SW480 (cell line): Measurements from ENCODE around the gene SSH2.

Source experiments
- DNase-seq: peaks from one replicate; pipeline ENCODE4 v3.0.0-alpha.2; 2016; ENCODE audit warnings: low spot score

SSH2 gene

DNA sequence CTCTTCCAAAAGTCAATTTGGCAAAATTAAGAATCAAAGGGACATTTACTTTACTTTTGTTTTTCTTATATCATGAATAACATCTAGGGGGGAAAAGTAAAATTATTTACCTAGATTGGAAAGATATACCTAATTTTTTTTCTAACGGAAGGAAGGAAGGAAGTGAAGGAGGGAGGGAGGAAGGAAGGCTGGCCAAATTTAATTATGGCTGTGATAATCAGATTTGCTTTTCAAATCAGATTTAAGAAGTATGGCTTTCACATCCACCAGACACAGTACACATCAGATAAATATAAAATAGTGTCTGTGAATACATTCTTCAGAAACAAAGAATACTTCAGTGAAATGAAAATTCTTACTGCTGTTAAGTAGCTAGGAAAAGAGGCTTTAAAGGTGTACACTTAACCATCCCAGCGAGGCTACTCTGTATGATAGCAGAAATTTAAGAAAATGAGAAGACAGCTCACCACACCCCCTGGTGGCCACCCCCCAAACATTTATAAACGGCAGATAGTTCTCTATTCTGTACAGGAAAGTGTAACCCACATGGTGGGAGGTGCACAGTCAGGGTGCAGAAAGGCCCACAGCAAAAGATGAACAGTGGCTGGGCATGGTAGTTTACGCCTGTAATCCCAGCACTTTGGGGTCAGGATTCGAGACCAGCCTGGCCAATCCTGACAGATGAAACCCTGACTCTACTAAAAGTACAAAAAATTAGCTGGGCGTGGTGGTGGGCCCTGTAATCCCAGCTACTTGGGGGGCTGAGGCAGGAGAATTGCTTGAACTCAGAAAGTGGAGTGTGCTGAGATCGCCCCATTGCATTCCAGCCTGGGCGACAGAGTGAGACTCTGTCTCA is 150.8 kb downstream of the SSH2 start:
- peak; percentile 47 for DNase-seq

DNA sequence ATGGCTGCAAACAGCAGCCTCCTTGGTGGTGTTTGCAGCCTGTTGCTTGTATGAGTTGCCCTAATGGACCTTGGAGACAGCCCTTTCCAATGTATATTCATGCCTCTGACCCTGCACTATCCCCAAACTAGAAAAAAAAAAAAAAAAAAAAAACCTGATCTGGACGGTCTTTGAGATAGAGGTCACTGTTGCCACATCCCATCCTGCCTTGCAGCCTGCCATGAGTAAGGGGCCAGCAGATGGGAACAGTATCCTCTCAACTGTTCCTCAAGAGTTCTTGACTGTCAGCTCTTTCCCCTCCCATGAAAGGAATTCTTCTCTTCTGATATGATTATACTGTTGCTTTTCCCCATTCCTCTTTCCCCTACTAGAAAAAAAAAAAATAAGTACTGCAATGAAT is 152.4 kb downstream of the SSH2 start:
- DNase-seq = no peak

DNA sequence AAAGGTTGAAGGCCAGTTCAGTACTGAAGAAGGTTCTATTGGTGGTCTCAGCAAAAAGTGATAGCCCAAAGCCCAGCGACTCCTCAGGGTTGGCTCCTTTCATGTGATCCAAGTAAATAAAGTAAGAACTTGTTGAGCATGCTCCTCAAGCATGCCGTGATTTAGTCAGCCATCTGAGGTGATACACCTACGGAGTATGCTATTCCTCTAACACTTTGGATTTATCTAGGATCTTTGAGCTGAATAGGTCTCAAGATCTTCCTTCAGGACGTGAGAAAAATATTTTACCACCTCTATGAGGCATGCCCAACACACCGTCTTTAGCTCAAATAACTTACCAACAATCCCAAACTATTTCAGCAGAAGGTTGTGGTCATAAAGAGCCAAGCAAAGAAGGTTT is 154.0 kb downstream of the SSH2 start:
- DNase-seq = no peak

DNA sequence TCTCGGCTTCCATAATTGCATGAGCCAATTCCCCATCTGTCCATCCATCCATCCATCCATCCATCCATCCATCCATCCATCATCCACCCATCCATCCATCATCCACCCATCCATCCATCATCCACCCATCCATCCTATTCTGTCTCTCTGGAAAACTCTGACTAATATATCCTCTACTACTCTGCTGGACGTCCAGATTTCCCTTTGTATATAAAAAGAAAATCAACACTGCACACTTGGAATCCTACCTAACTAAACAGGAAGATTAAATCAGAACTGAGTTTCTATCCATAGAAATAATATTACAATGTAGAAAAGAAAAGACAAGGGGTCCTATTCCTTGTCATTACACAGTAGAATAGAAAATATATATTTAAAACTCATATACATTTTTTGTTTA is 157.0 kb downstream of the SSH2 start:
- DNase-seq = no peak

GRCh38 chr17:29771546-29771945 is 158.5 kb downstream of the SSH2 start:
- no peak for DNase-seq

DNA sequence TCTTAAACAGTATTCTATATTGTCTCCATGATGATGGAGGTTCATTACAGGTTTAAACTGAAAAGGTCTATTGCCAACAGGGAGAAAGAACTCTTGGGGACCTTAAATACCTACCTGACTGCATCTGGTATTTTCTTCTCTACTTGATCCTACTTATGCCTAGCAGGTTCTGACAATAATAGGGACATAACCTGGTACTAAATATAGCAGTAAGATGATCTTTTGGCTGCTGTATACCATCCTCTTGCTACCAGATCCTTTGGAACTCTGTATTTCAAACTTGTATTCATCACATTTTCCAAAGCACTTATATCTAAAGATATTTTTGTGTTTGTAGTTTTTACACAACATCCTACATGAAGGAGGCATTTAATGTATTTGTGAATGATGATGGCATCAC is 160.8 kb downstream of the SSH2 start:
- no peak for DNase-seq

DNA sequence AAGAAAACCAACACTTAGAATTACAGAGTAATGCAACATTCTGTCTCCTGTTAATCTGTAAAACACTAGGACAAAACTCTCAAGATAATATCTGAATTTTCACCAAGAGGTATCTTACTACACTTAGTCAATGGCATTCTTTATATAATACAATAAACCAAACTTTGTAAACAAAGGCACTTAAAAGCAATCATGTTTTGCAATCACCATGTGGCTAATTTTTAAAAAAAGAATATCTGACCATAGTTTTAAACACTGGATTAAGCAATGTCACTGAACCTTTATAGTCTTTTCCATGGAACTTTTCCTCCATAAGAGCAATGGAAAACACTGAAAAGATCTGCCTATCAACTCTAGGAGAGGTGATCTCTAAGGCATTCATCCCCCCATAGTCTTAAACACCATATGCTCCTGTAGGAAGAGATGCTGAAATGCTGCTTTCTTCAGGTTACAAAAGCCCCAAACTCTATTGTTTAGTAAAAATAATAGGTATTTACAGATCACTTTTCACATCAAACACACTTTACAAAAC is 163.2 kb downstream of the SSH2 start:
- DNase-seq = no peak

GRCh38 chr17:29764748-29765147 is 165.3 kb downstream of the SSH2 start:
- no peak for DNase-seq

GRCh38 chr17:29764217-29764616 is 165.8 kb downstream of the SSH2 start:
- no peak for DNase-seq

- DNase-seq = no peak
These were observed 166.8 kb downstream of the SSH2 start for GRCh38 chr17:29763273-29763672.

GRCh38 chr17:29761040-29761761 is 168.8 kb downstream of the SSH2 start:
- DNase-seq = peak; percentile 77

DNA sequence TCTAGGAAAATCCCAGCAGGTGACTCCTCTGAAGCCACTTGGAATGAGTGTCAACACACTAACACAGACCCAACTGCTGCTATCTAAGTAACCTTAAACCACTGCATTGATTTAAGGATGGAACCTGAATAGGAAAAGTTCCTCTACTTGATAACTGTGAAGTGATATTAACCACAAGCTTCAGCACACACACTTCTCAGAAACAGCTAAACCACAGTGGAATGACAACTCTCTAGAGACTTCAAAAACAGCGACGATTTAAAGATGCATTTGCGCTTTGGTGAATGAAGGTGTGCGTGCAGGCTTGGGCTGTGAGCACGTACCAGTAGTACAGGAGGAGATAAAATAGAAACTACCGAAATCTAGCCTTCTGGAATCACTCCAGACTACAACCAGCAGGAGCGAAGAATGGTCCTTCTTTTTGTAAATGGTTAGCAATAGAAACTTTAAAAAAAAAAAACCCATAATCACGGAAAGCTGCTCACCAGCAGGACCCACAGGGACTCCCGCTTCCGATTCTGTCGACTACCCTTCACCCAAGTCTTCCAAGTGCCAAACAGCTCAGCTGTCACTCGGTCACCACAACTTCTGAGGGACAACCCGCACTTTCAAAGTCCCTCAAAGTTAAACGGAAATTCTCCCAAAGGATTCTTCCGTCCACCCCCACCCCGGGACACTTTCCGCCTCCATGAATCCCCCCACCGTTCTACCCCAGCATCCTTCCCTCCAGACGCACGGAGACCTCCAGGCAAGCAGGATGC is 169.6 kb downstream of the SSH2 start:
- no peak for DNase-seq

GRCh38 chr17:29758255-29758654 is 171.8 kb downstream of the SSH2 start:
- no peak for DNase-seq

GRCh38 chr17:29757788-29758187 is 172.2 kb downstream of the SSH2 start:
- no peak for DNase-seq

- DNase-seq = no peak
These were observed 176.1 kb downstream of the SSH2 start for GRCh38 chr17:29753845-29754439.

DNA sequence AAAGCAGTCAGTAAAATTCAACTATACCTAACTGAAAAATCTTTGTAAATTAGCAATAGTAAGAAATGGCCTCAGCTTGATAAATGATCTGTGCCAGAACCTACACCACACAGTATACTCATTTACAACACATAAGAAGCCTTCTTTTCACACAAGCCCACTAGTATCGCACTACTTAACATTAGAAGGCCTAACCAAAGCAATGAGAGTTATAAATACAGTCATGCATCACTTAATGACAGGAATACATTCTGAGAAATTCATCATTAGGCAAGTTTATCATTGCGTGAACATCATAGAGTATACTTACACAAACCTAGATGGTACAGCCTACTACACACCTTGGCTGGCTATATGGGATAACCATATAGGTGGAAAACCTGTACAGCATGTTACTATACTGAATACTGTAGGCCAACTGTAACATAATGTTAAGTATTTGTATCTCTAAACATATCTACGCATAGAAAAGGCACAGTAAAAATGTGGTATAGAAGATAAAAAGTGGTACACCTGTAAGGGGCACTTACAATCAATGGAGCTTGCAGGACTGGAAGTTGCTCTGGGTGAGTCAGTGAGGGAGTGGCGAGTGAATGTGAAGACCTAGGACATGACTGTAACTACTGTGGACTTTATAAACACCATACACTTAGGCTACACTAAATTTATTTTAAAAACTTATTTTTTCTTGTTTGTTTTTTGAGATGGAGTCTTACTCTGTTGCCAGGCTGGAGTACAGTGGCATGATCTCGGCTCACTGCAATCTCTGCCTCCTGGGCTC is 180.8 kb downstream of the SSH2 start:
- DNase-seq = no peak

DNA sequence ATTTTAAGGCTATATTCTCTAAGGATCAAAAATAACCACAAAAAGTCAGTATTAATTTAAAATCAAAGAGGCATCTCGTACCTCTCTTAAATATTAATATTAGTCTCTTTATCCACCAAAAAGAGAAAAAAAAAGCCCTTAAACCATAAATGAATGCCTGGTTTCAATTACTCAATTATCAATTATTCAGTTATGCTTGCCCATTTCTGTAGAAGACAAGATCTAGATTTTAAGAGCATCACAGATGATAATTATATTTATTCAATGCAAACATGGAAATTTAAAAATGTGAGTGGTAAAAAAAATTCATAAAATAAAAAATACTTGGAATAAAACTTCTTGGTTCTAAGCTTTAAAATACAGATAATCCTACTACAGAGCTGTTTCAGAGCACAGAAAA is 181.6 kb downstream of the SSH2 start:
- DNase-seq = no peak

- DNase-seq = no peak
These were observed 182.4 kb downstream of the SSH2 start for GRCh38 chr17:29747660-29748059.

- no peak for DNase-seq
These were observed 183.4 kb downstream of the SSH2 start for GRCh38 chr17:29746669-29747068.

DNA sequence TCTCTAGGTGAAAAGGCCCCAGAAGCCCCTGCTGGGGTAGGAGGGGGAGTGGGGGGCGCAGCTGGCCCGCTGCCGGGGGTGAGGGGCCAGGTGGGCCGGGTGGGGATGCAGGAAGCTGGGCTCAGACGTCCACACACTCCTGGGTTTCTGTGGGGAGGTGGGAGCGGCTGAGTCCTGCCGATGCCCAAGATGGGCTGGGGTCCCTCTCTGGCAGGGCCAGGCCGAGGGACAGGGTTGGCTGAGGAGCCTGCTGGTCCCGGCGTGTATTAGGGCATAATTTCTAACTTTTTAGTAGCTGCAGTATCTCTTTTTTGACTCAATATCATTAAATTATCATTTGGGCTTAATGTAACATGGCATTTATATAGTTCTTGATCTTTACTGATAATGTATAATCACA is 185.9 kb downstream of the SSH2 start:
- no peak for DNase-seq

- no peak for DNase-seq
These were observed 187.9 kb downstream of the SSH2 start for GRCh38 chr17:29742210-29742513.

DNA sequence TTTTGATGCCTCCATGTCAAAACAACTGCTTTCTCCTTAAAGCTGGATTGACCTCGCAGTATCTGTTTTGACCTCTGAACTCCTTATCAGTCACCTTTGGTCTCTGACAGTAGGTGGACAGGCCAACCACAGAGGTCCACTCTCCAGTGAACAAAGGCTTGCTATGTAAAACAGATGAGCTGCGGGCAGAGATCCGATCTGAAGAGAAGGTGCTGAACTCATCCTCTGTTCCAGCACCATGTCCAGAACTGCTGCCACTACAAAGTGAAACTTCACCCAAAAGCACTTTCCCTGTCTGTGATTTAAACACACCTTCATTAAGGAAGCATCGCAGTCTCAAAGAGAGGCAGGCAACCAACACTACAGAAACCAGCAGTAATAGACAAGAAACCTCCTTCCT is 190.0 kb downstream of the SSH2 start:
- no peak for DNase-seq
